GM18868 (cell line): ENCODE results near the gene TTC39C.
"Not testable (repeated sequence)": the region's sequence is repeated elsewhere in the genome, so short reads cannot be mapped to it uniquely, and the experiment has no call there.

ENCODE experiments used
- ATAC-seq: cut with Tn5 transposase; IDR thresholded peaks from one replicate; pipeline ENCODE4 v1.9.1; 2021; ENCODE audit warnings: mild to moderate bottlenecking, moderate library complexity; ENCODE audit not compliant: unreplicated experiment

TTC39C gene

DNA sequence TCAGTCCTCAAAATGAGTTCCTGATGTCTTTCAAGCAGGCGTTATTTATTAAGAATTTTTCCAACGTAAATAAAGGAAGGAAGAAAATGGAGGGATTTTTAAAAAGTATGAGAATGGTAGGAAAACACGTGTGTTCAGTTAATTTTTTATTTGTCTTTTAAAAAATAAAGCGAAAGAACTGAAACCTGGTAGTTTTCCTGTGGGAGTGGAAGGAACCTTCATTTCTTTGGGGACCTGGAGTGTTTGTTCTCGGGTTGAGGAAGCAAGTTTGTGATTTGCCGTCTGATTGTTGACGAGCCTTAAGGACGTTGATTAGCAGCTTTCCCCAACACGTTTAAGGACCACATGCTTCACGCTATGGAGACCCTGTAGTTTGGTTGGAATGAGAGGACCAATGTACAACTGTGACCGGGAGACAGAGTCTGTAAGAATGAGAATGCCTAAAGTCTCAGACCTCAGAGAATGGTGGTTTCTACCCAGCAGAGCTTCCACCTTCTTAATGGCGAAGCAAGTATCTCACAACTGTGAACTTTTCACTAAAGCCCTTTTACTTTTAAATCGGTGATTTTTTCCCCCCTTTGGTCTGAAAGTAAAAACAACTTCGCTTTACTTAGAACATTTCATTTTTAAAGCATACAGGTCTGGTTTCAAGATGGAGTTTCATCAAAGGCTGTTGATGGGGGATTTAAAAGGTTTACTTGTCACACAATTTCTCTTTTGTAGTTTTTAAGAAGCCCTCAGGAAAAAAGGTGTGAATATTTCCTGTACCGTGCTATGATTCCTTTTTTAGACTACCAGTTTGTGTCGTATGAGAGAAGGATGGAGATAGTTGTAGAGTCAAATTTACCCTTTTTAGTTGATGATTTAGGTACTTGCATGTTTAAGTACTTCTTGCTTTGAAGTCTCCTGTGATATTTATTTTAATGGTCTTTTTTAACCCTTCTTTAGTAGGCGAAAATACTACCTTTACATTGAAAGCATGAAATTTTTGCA, 1.4 kb downstream of the TTC39C start:
- no peak for ATAC-seq

DNA sequence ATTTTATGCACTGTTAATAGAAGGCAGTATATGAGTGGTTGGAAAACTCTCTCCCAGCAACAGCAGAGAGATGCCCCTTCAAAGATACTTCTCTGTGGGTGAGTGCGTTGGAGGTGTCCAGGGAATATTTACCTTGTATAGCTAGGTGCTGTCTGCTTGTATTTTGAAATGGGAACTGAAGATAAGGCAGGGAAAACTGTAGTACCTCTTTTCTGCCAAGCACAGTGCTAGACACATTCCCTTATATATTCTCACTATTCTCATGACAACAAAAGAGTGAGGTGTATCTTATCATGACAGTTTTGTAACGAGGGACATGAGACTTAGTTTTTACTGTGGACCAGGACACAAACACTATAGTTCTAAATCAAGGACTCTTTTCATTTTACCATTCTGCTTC, 2.1 kb downstream of the TTC39C start:
- no peak for ATAC-seq

DNA sequence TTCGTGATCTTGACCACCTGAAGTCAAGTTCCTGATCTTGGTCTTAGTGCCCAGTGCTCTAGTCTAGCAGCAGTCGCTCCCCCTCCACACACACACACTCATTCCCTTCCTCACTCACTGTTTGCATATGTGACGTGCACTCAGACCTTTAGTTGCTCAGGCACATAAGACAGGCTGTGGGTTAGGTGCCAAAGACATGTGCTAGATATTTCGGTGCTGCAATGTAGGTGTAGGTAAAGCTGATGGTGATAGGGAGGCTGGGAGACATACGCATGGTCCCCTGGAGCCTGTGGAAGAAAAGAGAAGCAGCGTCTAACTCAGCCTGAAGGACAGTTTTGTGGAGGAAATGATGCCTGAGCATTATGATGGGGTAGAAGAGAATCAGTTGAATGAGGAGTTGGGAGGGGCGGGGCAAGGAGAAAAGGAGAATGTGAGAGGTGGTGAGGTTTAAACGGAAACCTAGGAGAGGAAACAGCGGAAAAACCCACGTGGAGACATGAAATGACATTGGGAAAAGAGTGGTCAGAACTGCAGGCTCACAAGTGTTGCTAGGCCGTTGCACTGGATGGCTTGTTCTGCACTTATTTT, 3.8 kb downstream of the TTC39C start:
- no peak for ATAC-seq

DNA sequence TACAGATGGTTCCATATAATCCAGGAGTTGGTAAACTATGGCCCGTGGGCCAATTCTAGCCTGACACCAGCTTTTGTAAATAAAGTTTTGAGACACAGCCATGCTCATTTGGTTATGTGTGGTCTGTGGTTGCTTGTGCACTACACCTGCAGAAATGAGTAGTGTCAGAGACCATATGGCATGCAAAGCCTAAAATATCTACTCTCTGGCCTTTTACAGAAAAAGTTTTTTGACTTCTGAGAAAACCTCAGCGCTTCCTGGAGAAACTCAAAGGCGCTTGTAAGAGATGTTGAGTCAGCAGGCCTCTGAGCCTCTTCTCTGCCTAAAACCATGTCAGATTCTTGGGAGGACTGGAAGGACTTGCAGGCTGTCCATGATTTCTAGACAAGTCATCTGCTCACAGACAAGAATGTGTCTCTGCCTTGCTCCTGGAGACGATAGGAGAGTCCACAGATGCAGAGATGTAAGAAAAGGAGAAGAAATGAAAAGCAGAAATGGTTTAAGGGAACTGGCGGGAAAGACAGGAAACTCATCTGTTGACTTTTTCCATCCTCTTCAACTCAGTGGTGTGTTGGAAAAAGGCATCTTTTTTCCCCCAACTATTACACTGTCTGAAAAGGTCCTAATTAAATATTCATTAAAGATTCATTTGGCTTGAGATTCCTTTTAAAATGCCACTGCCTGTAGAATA, 5.2 kb downstream of the TTC39C start:
- ATAC-seq, result peak; percentile 85

DNA sequence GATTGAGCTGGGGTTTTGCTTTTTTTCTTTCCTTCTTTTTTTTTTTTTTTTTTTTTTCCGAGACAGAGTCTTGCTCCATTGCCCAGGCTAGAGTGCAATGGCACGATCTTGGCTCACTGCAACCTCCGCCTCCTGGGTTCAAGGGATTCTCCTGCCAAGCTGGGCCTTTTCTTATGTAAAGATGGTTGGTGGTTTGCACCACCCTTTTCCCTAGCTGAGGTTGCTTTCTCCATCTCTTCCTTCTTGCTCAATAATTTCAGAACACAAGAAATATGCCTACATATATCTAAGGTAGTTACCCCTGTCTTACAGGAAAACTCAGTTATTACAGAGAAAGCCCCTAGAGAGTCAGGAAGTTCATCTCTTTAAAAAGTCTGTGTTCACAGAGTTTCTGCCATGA, 7.0 kb downstream of the TTC39C start:
- ATAC-seq, result no peak

DNA sequence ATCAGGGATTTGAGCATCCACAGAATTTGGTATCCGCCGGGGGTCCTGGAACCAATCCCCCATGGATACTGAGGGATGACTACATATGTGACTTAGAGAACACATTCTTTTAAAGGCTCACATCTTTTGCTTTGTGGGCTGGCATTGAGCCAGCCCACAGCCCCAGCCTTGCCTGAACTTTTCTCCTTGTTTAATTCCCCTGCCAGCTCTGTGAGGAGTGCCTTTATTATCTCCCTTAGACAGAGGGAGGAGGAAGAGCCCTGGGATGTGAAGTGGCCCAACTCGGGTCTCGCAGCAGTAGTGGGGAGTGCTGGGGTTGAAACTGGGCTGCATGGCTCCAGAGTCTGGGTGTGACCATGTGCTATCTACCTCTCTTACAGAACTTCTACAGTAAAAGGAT, 7.6 kb downstream of the TTC39C start:
- ATAC-seq, result no peak

DNA sequence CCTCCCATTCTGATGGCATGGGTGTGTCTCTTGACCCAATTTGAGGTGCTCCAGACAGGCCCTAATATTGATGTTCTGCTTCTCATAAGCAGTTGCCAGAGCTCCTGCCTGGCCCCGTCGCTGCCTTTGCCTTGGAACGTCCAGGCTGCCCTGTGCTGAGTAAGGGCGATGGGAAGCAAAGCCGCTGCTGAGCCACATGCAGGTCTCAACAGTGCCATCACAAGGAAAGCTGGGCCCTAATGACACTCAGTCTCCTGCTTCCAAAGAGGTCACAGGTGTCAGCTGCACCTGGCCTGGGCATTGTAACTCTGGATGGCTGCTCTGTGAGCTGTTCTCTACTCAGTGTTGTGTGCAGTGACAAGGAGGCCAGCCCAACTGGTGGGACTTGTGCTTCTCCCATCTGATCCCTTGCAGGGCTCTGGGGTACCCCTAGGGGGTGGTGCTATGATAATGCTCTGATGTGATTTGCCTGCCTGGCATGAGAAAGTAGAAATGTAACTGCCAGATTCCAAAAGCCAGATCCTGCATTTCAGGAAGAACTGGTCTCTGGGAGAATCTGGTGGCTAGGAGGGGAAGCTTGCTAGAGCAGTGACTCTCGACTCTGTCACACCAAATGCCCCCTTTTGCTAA, 8.7 kb downstream of the TTC39C start:
- no peak for ATAC-seq

DNA sequence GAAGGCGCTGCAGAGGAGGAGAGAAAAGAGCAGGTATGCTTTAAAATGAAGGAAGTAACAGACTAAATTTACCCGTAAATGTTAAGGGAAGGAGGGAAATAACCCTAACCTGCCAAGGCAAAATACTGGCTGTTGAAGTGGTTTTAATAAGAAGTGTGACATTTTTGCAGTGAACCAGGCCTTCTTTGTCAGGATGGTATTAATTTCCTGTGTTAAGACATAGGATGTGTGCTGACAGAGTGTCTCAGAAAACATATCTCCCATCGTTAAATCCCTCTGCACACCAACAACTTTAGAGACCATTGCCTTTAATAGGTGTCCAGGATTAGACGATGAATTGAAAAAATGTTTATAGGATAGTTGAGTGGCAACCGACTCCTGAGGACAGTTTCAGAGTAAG, 9.9 kb downstream of the TTC39C start:
- ATAC-seq, result no peak

DNA sequence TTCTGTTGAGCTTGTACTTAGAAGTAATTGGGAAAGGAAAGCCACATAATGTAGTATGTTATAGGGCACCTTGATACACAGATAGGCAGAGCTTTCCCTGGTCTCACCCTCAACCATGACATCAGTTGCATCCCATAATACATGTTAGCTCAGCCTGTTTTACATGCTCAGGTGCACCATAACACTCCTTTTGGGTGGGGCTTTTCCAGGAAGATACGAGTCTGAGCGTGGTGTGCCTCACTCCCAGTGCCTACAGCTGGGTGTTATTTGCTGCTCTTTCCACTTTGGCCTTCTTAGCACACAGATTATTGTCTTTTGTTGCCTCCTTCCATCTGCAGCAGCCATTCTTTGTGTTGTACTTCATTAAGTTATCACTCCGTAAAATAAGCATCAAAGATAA, 11.9 kb downstream of the TTC39C start:
- no peak for ATAC-seq

DNA sequence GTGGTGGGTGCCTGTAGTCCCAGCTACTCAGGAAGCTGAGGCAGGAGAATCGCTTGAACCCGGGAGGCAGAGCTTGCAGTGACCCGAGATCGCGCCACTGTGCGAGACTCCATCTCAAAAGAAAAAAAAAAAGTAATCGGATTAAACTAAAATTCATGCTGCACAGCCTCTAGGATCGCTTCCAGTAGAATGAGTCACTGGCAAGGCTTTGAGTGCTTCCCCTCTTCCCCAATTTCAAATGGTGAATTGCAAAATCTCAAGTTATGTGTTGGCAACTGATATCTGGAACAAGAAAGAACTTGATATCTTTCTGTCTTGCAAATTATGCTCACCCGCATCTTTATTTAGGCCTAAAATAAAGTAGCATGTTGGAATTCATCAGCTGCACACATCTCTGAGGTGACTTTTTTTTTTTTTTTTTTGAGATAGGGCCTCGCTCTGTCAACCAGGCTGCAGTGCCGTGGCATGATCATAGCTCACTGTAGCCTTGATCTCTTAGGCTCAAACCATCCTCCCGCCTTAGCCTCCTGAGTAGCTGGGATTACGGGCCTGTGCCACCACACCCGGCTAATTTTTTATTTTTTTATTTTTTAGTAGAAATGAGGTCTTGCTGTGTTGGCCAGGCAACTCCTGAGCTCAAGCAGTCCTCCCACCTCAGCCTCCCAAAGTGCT, 12.7 kb downstream of the TTC39C start:
- no peak for ATAC-seq

DNA sequence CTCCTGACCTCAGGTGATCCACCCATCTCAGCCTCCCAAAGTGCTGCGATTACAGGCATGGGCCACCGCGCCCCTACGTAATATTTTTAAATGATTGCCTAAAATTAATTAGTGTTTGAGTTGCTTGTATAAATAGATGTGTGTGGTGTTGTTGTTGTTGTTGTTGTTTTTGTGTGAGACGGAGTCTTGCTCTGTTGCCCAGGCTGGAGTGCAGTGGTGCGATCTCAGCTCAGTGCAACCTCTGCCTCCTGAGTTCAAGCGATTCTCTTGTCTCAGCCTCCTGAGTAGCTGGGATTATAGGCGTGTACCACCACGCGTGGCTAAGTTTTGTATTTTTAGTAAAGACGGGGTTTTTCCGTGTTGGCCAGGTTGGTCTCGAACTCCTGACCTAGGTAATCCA, 14.4 kb downstream of the TTC39C start:
- ATAC-seq, result not testable (repeated sequence)

DNA sequence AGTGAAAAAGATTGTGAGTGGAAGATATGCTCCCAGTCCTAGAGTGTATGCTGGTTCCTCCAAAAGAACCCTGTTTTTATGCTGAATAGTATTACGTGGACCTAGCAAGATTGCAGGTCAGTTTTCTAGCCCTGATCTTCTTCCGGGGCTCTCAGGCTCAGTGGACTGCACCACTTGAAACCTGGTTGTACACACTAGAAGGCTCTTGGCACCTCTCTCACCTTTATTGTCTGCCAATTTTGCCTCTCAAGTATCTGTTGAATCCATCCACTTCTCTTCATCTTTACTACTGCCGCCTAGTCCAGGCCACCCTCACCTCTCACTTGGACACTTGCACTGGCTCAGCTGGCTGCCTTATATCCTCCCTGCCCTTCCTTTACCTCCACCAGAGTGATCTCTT, 16.8 kb downstream of the TTC39C start:
- ATAC-seq, result no peak

DNA sequence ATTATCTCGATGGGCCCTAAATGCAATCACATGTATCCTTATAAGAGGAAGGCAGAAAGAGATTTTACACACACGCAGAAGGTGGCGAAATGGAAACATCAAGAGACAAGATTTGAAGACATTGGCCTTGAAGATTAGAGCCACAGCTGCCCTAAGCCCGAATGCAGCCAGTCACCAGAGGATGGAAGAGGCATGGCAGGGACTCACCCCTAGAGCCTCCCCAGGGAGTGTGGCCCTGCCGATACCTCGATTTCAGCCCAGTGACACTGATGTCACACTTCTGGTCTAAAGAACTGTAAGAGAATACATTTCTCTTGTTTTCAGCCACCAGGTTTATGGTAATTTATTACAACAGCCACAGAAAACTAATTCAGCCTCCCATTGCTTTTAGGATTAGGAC, 17.4 kb downstream of the TTC39C start:
- ATAC-seq, result peak; percentile 65

DNA sequence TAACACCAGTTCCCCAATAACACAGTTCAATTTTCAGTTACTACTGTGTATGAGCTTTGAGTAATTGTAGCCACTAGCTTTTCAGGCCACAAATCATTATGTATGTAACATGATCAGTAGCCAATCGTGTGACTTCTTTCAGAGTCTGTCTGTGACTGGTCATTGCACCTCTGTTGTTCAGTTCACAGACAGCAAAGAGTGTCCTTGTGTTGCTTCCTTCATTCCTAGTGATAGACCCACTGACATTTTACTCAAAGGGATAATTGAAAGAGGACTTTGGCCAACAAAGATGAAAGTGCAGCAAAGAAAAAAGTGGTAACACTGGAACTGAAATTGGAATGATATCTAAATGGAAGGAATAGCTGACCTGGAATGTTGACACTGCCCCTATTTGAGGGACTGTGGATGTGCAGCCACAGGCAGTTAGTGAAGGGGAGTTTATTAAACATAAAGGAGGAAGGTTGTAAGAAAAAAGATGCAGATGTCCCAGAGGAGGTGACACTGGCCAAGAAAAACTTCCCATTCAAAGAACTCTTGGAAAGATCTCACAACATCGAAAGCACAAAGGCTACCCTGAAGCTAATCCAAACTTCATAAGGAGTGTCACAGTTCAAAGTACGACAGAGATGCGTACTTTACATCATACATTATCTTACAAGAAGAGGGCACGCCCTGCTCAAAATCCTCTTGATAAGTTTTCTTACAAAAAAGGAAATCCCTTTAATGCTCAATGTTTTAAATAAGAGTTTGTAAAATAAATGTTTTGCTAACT, 19.3 kb downstream of the TTC39C start:
- ATAC-seq, result no peak

DNA sequence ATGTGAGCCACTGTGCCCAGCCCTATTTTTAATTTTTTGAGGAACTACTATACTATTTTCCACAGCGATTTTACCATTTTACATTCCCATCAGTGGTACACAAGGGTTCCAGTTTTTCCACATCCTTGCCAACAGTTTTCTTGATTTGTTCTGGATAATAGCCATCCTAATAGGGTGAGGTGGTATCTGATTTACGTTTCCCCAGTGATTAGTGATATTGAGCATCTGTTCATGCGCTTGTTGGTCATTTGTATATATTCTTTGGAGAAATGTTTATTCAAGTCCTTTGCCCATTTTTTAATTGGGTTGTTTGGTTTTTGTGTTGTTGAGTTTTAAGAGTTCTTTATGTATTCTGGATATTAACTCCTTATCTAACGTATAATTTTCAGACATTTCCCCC, 20.8 kb downstream of the TTC39C start:
- ATAC-seq, result no peak

DNA sequence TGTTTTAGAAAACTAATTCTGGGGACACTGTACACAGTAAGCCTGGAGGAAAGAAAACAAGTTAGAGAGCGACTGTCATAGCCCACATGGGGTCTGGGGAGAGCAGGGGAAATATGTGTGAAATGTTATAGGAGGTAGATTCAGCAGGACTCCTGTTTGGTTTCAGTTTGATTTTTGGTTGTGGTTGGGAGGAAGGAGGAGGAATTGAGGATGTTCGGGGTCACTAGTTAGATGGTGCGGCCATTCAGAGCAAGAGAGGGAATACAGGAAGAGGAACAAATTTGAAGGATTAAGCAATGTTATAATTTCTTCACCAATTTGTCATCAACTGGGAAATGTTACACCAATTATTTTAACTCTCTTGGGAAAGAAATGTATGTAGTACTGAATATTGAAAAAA, 25.1 kb downstream of the TTC39C start:
- ATAC-seq, result no peak

DNA sequence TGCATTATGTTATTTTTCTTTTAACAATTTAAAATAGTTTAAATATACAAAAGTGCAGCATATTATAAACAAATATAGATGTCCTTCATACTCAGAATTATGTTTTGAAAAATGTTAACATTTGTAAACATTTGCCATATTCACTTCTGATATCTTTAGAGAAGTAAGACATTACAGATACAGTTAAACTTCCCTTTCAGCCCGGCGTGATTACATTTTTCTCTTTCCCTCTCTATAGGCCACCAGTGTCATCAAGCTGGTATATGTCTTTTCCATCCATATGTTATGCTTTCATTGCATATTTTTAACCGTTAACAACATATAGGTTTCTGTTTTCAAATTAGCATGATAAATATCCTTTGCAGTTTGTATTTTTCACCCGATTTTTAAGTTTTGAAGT, 27.1 kb downstream of the TTC39C start:
- ATAC-seq, result no peak

DNA sequence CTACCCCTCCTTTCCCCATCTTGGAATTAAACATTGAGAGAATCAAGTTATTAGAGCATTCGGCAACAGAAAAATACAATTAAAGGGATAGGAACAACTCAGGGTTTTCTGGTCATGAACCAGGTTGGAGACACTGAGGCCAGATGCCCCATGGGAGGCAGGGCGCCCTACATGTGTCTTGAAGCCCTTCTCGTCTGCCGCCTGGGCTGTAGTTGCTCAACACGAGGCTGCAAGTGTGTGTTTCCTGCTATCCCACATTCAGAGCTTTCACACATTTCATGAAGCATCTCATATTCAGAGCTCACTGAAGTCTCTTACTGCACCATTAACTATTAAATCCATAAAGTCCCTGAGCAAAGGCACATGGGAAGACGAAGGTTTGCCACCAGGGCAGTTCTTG, 28.8 kb downstream of the TTC39C start:
- no peak for ATAC-seq

DNA sequence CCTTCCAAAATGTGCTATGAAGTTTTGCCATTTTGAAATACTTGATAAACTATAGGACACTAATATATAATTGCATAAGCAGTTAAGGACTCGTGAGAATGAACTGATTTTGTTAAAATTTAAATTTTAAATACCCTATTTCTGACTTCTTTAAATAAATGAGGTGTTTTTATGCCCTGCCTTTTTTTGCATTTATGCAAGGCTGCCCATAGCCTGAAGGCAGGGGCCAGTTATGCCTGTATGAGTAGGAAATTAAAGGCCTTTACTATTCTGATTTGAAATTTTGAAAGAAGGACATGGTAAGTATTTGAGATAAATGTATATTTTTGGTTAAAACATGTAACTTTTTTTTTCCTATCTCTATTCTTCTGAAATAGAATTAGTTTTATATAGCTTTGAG, 33.7 kb downstream of the TTC39C start:
- no peak for ATAC-seq

DNA sequence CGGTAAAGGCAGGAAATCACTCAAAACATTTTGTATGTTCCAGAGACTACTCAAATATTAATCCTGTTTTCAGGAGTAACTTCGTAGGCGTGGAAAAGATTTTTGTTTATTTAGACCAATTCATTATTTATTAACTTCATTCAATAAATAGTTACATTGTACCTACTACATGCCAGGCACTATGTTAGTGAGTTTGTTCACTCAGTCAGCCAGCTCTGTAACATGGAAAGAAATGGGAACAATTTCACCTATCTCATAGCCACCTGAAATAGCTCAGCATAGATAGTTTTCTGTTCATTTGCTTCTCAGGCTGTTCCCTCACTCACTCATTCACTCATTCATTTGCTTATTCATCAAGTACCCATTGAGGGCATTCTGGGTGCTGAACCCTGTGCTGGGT, 34.6 kb downstream of the TTC39C start:
- no peak for ATAC-seq
